Subcutaneous abdominal adipose tissue (tissue), 5 donors: ENCODE measurements around the gene SBF2.

Experiments
- H3K27ac ChIP-seq: one replicate; pipeline ENCODE4 v1.7.0; 2013; ENCODE audit warnings: low read depth, mild to moderate bottlenecking, inconsistent platforms, low read length, moderate library complexity
- H3K27me3 ChIP-seq, 5 donors: one replicate each; pipeline ENCODE4 v1.7.0; 2013; ENCODE audit warnings: low read length in 5 of 5, inconsistent platforms in 1 of 5; ENCODE audit not compliant: control insufficient read depth in 5 of 5, insufficient read depth in 4 of 5
- H3K36me3 ChIP-seq, 5 donors: one replicate each; pipeline ENCODE4 v1.7.0; 2013; ENCODE audit warnings: low read length in 5 of 5; ENCODE audit not compliant: control insufficient read depth in 5 of 5, insufficient read depth in 5 of 5
- H3K4me1 ChIP-seq, 5 donors: one replicate each; pipeline ENCODE4 v1.7.0; 2013; ENCODE audit warnings: low read length in 5 of 5, mild to moderate bottlenecking in 3 of 5, moderate library complexity in 1 of 5; ENCODE audit not compliant: control insufficient read depth in 5 of 5, insufficient read depth in 5 of 5
- H3K4me3 ChIP-seq, 5 donors: one replicate each; pipeline ENCODE4 v1.7.0; 2013; ENCODE audit warnings: low read length in 5 of 5, low read depth in 1 of 5
- H3K9ac ChIP-seq, 5 donors: one replicate each; pipeline ENCODE4 v1.7.0; 2013; ENCODE audit warnings: low read length in 5 of 5, mild to moderate bottlenecking in 4 of 5, moderate library complexity in 3 of 5
- H3K9me3 ChIP-seq, 5 donors: one replicate each; pipeline ENCODE4 v1.7.0; 2013; ENCODE audit warnings: low read length in 5 of 5; ENCODE audit not compliant: control insufficient read depth in 5 of 5
- donor health status: healthy.
- donor health status: healthy.
- donor health status: healthy.
- donor health status: healthy.
- donor health status: healthy.

The SBF2 gene

DNA sequence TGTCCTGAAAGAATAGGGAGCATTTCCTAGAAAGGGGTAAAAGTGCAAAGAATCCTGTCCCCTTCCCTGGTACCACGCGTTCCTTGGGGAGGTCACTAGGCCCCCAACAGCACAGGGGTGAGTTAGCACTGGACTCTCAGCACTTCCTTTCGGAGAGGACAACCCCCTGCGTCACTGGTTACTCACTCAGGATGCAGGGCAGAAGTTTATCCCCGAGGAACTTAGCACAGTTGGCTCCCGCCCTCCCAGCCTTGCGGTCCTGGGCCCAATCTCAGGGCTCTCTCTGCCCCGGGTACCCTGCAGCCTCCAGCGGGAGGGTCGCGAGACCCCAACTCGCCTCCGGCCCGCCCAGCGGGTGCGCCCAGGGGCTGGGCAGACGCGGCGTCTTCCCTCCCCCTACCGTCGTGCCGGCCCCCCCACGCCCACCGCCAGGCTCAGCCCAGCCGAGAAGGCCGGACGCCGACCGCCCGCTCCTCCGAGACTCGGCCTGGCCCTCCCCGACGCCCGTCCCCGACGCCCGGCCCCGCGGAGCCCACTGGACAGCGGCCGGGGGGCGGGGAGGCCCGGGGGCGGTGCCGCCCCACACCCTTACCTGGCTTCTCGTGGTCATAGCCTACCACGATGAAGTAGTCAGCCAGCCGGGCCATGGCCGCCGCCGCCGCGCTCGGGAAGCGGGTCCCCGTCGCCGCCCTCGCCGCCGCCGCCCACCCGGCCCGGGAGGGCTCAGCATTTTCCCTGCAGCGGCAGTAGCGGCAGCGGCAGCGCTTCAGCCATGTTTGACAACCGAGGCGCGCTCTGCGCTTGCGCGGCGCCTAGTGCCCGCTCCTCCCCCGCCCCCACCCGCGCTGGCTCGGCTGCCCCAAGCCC, at the start of gene SBF2:
TSS of gene SBF2 (minus strand) at position 797 of the 867 bp plus-strand sequence. CDS start at position 647, 150 bp downstream.
- Histone ChIP-seq H3K36me3 (peaks cover 0 to 4% (median 0%) of the 10 kb centered on the region in 5 donors), H3K27me3 (no peaks in the 10 kb centered on the region), H3K4me1 (peaks cover 5 to 39% (median 31%) of the 10 kb centered on the region in 5 donors), H3K4me3 (peak within 1 kb of the TSS; percentile 85 to 94 (median 89)), H3K9me3 (no peaks in the 10 kb centered on the region), H3K27ac (peak within 1 kb of the TSS; percentile 97), H3K9ac (peak within 1 kb of the TSS; percentile 43 to 94 (median 86))

DNA sequence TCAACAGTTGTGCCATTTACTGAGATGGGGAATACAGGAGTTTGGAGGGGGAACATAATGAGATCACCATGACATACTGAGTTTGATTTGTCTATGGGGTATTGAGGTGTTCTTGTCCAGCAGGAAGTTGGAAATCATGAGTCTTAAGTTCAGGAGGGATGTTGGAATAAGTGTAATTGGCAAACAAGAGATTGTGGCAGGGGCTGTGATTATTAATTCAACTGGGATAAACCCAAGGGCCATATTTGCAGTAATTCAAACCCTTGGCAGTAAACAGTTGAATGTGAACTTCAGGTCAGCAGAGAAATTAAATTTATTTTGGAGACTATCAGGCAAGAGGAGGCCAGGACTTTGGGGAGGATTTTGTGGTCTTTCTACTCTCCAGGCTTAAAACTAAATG, 44.3 kb upstream of the SBF2 start:
- Histone ChIP-seq H3K9me3 (no peaks in the 10 kb centered on the region), H3K4me1 (peaks cover 0 to 8% (median 6%) of the 10 kb centered on the region in 5 donors), H3K27me3 (no peaks in the 10 kb centered on the region), H3K9ac (no peak overlapping the region), H3K36me3 (no peaks in the 10 kb centered on the region), H3K27ac (no peak overlapping the region), H3K4me3 (no peak overlapping the region)

DNA sequence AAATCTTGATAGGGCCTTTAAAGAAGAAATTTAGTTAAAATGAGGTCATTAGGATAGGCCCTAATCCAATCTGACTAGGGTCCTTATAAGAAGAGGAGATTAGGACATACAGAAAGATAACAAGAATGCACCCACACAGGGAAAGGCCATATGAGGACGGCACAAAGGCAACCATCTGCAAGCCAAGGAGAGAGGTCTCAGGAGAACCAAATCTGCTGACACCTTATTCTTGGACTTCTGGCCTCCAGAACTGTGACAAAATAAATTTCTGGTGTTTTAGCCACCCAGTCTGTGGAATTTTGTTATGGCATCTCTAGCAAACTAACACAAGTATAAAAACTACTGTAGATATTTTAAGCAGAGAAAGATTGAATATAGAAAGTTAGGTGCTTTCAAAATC, 39.5 kb upstream of the SBF2 start:
- no peak overlapping the region for H3K9ac ChIP-seq

DNA sequence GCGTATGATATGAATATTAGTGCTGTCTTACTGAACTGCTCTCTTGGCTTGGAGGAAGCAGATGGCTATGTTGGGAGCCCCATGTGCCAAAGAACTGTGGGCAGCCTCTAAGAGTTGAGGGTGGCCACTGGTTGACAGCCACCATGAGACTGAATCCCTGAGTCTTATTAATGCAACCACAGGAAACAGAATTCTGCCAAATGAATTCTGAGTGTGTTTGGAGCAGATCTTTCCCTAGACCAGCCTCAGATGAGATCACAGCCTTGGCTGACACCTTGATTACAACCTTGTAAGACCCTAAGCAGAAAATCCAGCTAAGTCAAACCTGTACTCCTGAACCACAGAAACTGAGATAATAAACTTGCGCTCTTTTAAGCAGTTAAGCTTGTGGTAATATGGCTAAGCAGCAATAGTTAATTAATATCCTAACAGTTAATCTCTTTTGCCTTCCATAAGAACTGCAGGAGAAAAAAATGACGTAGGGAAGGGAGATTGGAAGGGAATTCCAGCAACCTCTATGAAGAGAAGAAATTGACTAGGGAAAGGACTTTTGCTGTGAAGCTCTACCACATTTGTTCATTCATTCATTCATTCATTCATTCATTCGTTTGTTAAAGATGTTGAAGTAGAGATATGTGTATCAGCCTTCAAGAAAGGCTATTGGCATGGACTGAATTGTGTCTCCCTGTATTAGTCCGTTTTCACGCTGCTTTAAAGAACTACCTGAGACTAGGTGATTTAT, 37.7 kb upstream of the SBF2 start:
- Histone ChIP-seq H3K27ac (no peak overlapping the region), H3K4me3 (no peak overlapping the region), H3K27me3 (no peaks in the 10 kb centered on the region), H3K9me3 (peaks cover 0 to 8% (median 0%) of the 10 kb centered on the region in 5 donors), H3K9ac (no peak overlapping the region), H3K36me3 (no peaks in the 10 kb centered on the region), H3K4me1 (peaks cover 6 to 42% (median 36%) of the 10 kb centered on the region in 5 donors)

More for the DNA sequence above, 39.5 kb upstream of the SBF2 start:
- Histone ChIP-seq H3K4me1 (peaks cover 6 to 24% (median 18%) of the 10 kb centered on the region in 5 donors), H3K27ac (peak overlapping the region; percentile 6), H3K36me3 (no peaks in the 10 kb centered on the region), H3K9me3 (no peaks in the 10 kb centered on the region), H3K27me3 (no peaks in the 10 kb centered on the region), H3K4me3 (no peak overlapping the region)

DNA sequence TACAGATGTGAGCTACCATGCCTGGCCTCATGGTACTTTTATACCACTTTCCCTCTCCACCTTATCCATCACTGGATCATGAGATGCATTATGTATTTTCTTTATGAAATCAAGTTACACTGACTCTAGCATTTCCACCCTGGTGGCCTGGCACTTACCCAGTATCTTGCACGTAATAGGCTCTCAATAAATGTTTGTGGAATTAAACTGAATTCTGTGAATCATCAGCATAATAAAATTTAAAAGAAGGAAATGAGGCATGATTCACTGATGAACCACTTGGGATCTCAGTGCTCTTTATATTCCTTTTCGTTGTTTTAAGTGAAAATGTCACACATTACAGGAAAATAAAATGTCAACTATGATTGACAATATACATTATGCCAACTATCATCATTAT, 35.9 kb upstream of the SBF2 start:
- Histone ChIP-seq H3K27me3 (no peaks in the 10 kb centered on the region), H3K27ac (no peak overlapping the region), H3K4me1 (peaks cover 12 to 60% (median 53%) of the 10 kb centered on the region in 5 donors), H3K9ac (no peak overlapping the region), H3K4me3 (no peak overlapping the region), H3K9me3 (peaks cover 0 to 8% (median 0%) of the 10 kb centered on the region in 5 donors), H3K36me3 (no peaks in the 10 kb centered on the region)

DNA sequence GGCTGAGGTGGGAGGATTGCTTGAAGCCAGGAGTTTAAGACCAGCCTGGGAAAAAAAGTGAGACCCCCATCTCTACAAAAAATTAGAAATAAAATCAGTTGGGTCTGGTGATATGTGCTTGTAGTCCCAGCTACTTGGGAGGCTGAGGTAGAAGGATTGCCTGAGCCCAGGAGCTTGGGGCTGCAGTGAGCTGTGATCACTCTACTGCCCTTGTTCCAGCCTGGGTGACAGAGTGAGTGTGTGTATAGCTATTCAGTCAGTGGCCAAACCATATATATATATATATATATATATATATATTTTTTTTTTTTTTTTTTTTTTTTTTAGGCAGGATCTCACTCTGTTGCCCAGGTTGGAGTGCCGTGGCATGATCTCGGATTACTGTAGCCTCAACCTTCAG, 35.3 kb upstream of the SBF2 start:
- H3K4me1 ChIP-seq: peaks cover 12 to 64% (median 56%) of the 10 kb centered on the region in 5 donors
- H3K4me3 ChIP-seq: no peak overlapping the region
- no peaks in the 10 kb centered on the region for H3K36me3 ChIP-seq
- peaks cover 0 to 8% (median 0%) of the 10 kb centered on the region in 5 donors for H3K9me3 ChIP-seq
- H3K27me3 ChIP-seq: no peaks in the 10 kb centered on the region
- no peak overlapping the region for H3K9ac ChIP-seq
- peak overlapping the region; percentile 83 for H3K27ac ChIP-seq

DNA sequence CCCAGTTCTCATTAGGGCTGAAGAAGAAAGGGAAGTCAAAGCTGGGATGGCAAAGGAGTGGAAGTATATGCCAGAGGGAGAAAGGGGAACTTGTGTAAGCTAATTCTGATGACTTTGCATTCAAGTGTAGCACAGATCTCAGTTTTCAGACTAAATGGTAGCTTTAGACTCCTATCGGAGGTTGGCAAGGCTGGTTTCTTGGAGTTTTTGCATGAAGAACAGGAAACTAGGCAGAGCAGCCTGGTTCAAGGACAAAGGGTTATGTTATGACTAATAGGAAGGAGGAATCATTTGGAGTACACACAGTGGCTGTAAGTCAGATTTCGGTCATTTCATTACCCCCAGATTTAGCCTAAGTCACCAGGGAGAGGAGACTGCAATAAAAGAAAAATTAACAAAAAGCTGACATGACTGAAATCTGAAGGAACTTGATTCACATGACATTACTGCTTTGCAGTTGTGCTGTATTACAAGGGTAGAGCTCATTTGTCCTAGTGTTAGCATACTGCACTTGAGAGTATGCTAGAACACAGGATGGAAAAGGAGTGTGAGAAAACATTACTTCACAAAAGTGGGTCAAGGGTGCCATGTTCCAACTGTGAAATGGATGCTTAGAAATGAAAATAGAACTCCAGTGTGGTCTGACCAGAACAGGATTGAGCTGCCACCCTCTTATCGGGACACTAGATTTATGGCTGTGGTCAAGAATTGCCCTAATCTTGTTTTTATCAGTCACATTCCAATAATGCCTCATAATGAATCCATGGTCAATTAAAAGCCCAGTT, 34.5 kb upstream of the SBF2 start:
- Histone ChIP-seq H3K36me3 (no peaks in the 10 kb centered on the region), H3K4me3 (no peak overlapping the region), H3K27ac (peak overlapping the region; percentile 83), H3K9ac (peak overlapping the region in 2 of 5 donors; percentile 12 to 44), H3K27me3 (no peaks in the 10 kb centered on the region), H3K9me3 (peaks cover 0 to 8% (median 0%) of the 10 kb centered on the region in 5 donors), H3K4me1 (peaks cover 12 to 62% (median 51%) of the 10 kb centered on the region in 5 donors)

DNA sequence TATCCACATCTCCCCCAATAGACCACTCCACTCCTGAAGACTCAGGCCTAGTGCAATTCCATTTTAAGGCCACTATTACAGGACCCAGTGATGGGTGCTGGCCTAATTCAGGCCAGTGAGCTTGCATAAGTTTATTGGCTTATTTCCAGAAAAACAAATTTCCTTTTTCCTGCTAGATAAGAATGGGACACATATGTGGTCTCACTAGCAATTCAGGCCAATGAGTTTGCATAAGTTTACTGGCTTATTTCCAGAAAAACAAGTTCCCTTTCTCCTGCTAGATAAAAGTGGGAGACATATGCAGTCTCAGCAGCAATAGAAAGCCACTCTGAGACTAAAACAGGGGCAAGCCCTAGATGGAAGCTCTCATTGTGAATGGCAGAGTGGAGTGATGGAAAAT, 33.2 kb upstream of the SBF2 start:
- H3K27ac ChIP-seq: peak overlapping the region; percentile 83
- peaks cover 0 to 8% (median 0%) of the 10 kb centered on the region in 5 donors for H3K9me3 ChIP-seq
- H3K4me1 ChIP-seq: peaks cover 15 to 69% (median 57%) of the 10 kb centered on the region in 5 donors
- H3K4me3 ChIP-seq: no peak overlapping the region
- no peaks in the 10 kb centered on the region for H3K36me3 ChIP-seq
- H3K9ac ChIP-seq: no peak overlapping the region
- no peaks in the 10 kb centered on the region for H3K27me3 ChIP-seq

DNA sequence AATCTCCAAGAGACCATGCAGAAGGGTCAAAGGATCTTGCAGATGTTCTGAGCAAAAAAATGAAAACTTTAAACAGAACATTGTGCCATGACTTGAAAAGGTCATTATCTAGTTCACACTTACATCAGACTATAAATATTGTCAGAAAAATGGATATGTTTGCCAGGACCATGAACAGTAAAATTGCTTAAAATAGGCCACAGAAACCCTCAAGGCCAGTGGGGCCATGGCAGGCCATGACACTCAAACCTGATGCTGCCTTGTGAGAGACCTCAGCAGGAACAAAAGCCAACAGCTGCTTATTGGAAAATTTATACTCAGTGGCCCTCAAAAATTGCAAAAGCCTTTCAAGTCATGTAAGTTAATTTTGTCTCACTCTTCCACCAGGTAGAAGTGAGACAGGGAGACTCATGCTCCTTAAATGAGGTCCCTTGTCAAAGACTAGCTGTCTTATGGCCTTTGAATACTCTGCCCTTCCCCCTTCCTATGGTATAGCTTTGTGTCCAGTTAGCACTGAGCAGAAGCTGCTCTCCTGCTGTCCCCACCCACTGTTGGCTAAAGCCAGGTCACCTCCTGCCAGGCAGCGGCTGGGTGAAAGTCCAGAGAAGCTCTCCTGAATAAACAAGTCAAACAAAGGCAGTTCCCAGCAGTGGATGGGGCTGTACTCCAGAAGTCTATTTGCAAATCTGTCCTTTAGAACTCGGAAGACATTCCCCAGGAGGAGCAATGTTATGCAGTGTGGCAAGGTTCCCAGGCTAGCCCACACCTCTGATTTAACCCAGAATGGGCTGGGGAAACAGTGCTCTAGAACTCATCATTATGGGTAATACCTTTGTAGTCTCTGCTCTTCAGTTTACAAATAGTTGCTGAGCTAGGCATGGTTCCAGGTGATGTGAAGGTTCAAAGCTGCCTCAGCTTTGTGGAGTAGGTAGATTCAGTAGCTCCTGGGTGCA, 32.3 kb upstream of the SBF2 start:
- H3K4me1 ChIP-seq: peaks cover 15 to 69% (median 63%) of the 10 kb centered on the region in 5 donors
- H3K4me3 ChIP-seq: peak overlapping the region in 1 of 5 donors; percentile 2
- no peaks in the 10 kb centered on the region for H3K27me3 ChIP-seq
- H3K9ac ChIP-seq: peak overlapping the region in 2 of 5 donors; percentile 3 to 48
- H3K9me3 ChIP-seq: peaks cover 0 to 8% (median 0%) of the 10 kb centered on the region in 5 donors
- H3K27ac ChIP-seq: peak overlapping the region; percentile 83
- H3K36me3 ChIP-seq: no peaks in the 10 kb centered on the region
